H1 (cell line): Measurements from ENCODE around the gene HIGD2B. TPM values are rescaled to one million over a fixed set of nuclear protein-coding genes. Genes with fewer than 3 reads are reported as not detected.

Source experiments
- CTCF ChIA-PET: fragments of 300-600 bp; sonication (Branson Sonifier 250); formaldehyde crosslinking; loops from one replicate; lab custom pipeline; 2021; ENCODE audit not compliant: partially characterized antibody; lab: Charles Lee
- POLR2A ChIA-PET: fragments of 300-600 bp; sonication (Branson Sonifier 250); formaldehyde crosslinking; loops from one replicate; lab custom pipeline; 2021; ENCODE audit warnings: inconsistent platforms; ENCODE audit not compliant: partially characterized antibody; lab: Charles Lee
- DNase-seq, 2 experiments: peaks; one replicate each; pipeline versions ENCODE4 v3.0.0 to v3.0.0-alpha.2; 2010 to 2022; ENCODE audit warnings: low spot score in 2 of 2, low read depth in 1 of 2, mixed read lengths in 1 of 2
- FAIRE-seq: peaks from 2 replicates; lab custom pipeline; 2011; peaks lifted over from hg19 to GRCh38; lab: Jason Lieb, UNC
- H2AFZ ChIP-seq: 2 replicates; pipeline ENCODE4 v1.8.1; 2012; ENCODE audit warnings: low read length, inconsistent platforms
- H2AK5ac ChIP-seq: 2 replicates; pipeline ENCODE4 v1.6.1; 2013; ENCODE audit warnings: low read depth, low read length
- H2BK120ac ChIP-seq: replicated peaks from 2 replicates; pipeline ENCODE3; 2013; ENCODE audit warnings: low read depth, low read length, inconsistent platforms
- H2BK12ac ChIP-seq: 2 replicates; pipeline ENCODE4 v1.6.1; 2013; ENCODE audit warnings: low read depth, low read length
- H2BK15ac ChIP-seq: 2 replicates; pipeline ENCODE4 v1.6.1; 2013; ENCODE audit warnings: low read length
- H2BK20ac ChIP-seq: 2 replicates; pipeline ENCODE4 v1.6.1; 2013; ENCODE audit warnings: low read length
- H2BK5ac ChIP-seq: 2 replicates; pipeline ENCODE4 v1.6.1; 2013; ENCODE audit warnings: low read depth, low read length
- H3K14ac ChIP-seq: 2 replicates; pipeline ENCODE4 v1.6.1; 2013; ENCODE audit warnings: inconsistent platforms; ENCODE audit not compliant: insufficient read length
- H3K18ac ChIP-seq: 2 replicates; pipeline ENCODE4 v1.6.1; 2013; ENCODE audit warnings: low read length; ENCODE audit errors: extremely low read depth
- H3K23ac ChIP-seq: 2 replicates; pipeline ENCODE4 v1.6.1; 2013; ENCODE audit warnings: inconsistent platforms; ENCODE audit not compliant: insufficient read length
- H3K23me2 ChIP-seq: 2 replicates; pipeline ENCODE4 v1.6.1; 2013; ENCODE audit warnings: low read depth, low read length
- H3K27ac ChIP-seq: 2 replicates; pipeline ENCODE4 v1.6.1; 2011; ENCODE audit warnings: low read depth, low read length, inconsistent platforms
- H3K27me3 ChIP-seq, 4 experiments: replicated peaks in 1 of 4; 1 replicate in 1 of 4; 2 replicates in 3 of 4; pipeline versions ENCODE4 v1.6.1 to v1.8.1; 2011 to 2013; ENCODE audit warnings: low read length in 3 of 4, mild to moderate bottlenecking in 3 of 4, inconsistent platforms in 2 of 4, mixed read lengths in 2 of 4, moderate library complexity in 1 of 4; ENCODE audit not compliant: control insufficient read depth in 3 of 4, insufficient read depth in 3 of 4; ENCODE audit errors: extremely low read depth in 1 of 4
- H3K36me3 ChIP-seq, 4 experiments: 2 replicates each; pipeline versions ENCODE4 v1.6.1 to v1.8.1; 2011 to 2013; ENCODE audit warnings: mild to moderate bottlenecking in 4 of 4, low read length in 3 of 4, moderate library complexity in 2 of 4, control low read depth in 1 of 4, inconsistent platforms in 1 of 4; ENCODE audit not compliant: insufficient read depth in 4 of 4, control insufficient read depth in 2 of 4
- H3K4ac ChIP-seq: replicated peaks from 2 replicates; pipeline ENCODE3; 2013; ENCODE audit warnings: low read length, low read depth, mixed read lengths, inconsistent platforms; ENCODE audit not compliant: insufficient read length
- H3K4me1 ChIP-seq, 4 experiments: replicated peaks in 1 of 4; 1 replicate in 1 of 4; 2 replicates in 3 of 4; pipeline versions ENCODE4 v1.6.1 to v1.8.1; 2011 to 2013; ENCODE audit warnings: low read length in 3 of 4, inconsistent platforms in 2 of 4, mixed read lengths in 1 of 4; ENCODE audit not compliant: insufficient read depth in 4 of 4, control insufficient read depth in 3 of 4
- H3K4me2 ChIP-seq, 2 experiments: 2 replicates each; pipeline versions ENCODE4 v1.6.1 to v1.8.1; 2011 to 2013; ENCODE audit warnings: low read depth in 2 of 2, low read length in 2 of 2, control low read depth in 1 of 2, inconsistent platforms in 1 of 2, mild to moderate bottlenecking in 1 of 2; ENCODE audit not compliant: insufficient read depth in 1 of 2
- H3K4me3 ChIP-seq, 4 experiments: fragments of 200-600, 300-600 bp in 1 of 4; sonication (generic), shearing (Covaris generic), sonication (Bioruptor Twin) in 1 of 4; 2 replicates each; pipeline versions ENCODE4 v1.5.1 to v1.8.1; 2011 to 2016; ENCODE audit warnings: low read length in 4 of 4, low read depth in 3 of 4, control low read depth in 2 of 4, inconsistent platforms in 2 of 4, mild to moderate bottlenecking in 2 of 4, mixed read lengths in 1 of 4, moderate library complexity in 1 of 4; ENCODE audit not compliant: insufficient read depth in 2 of 4; ENCODE audit errors: extremely low read depth in 1 of 4
- H3K56ac ChIP-seq: replicated peaks from 2 replicates; pipeline ENCODE3; 2013; ENCODE audit warnings: low read depth, mild to moderate bottlenecking, mixed read lengths, low read length, inconsistent platforms; ENCODE audit not compliant: insufficient read length
- H3K79me1 ChIP-seq: 2 replicates; pipeline ENCODE4 v1.6.1; 2013; ENCODE audit warnings: low read depth, low read length, control low read depth
- H3K79me2 ChIP-seq, 2 experiments: 2 replicates each; pipeline versions ENCODE4 v1.6.1 to v1.8.1; 2012 to 2013; ENCODE audit warnings: low read length in 2 of 2, mild to moderate bottlenecking in 2 of 2, inconsistent platforms in 1 of 2; ENCODE audit not compliant: insufficient read depth in 2 of 2, control insufficient read depth in 1 of 2
- H3K9ac ChIP-seq, 4 experiments: replicated peaks in 1 of 4; 1 replicate in 1 of 4; 2 replicates in 3 of 4; pipeline versions ENCODE4 v1.6.1 to v1.8.1; 2011 to 2013; ENCODE audit warnings: low read depth in 3 of 4, low read length in 3 of 4, control low read depth in 2 of 4, mild to moderate bottlenecking in 2 of 4, moderate library complexity in 2 of 4, inconsistent platforms in 1 of 4; ENCODE audit errors: extremely low read depth in 1 of 4
- H3K9me3 ChIP-seq, 2 experiments: 2 replicates each; pipeline versions ENCODE4 v1.6.1 to v1.8.1; 2012 to 2013; ENCODE audit warnings: mild to moderate bottlenecking in 2 of 2, moderate library complexity in 2 of 2, control low read depth in 1 of 2, inconsistent platforms in 1 of 2, low read depth in 1 of 2, low read length in 1 of 2, mixed read lengths in 1 of 2; ENCODE audit not compliant: insufficient read depth in 2 of 2
- H4K20me1 ChIP-seq, 2 experiments: replicated peaks in 1 of 2; 2 replicates each; pipeline versions ENCODE3 to v1.8.1; 2011 to 2013; ENCODE audit warnings: inconsistent platforms in 2 of 2, low read length in 2 of 2, mild to moderate bottlenecking in 1 of 2; ENCODE audit not compliant: insufficient read depth in 2 of 2, control insufficient read depth in 1 of 2
- H4K5ac ChIP-seq: 2 replicates; pipeline ENCODE4 v1.6.1; 2013; ENCODE audit warnings: low read length, low read depth, mixed read lengths, inconsistent platforms; ENCODE audit not compliant: insufficient read length
- H4K8ac ChIP-seq: 2 replicates; pipeline ENCODE4 v1.8.0; 2013; ENCODE audit warnings: mild to moderate bottlenecking, moderate library complexity, low read length, inconsistent platforms; ENCODE audit not compliant: insufficient read depth; ENCODE audit errors: extremely low read depth
- H4K91ac ChIP-seq: replicated peaks from 2 replicates; pipeline ENCODE3; 2013; ENCODE audit warnings: low read length, mixed read lengths, inconsistent platforms; ENCODE audit not compliant: insufficient read length
- BRCA1 ChIP-seq: IDR thresholded peaks from 2 replicates; pipeline ENCODE4 v1.6.1; 2012; ENCODE audit warnings: low read depth, low read length, improper control_type of control experiment
- CHD1 ChIP-seq: IDR thresholded peaks from 2 replicates; pipeline ENCODE4 v1.6.1; 2012; ENCODE audit warnings: low read depth, low read length, improper control_type of control experiment
- CTBP2 ChIP-seq: IDR thresholded peaks from 2 replicates; pipeline ENCODE4 v1.7.0; 2011; ENCODE audit warnings: borderline replicate concordance, mild to moderate bottlenecking, moderate library complexity, mixed read lengths, low read length; ENCODE audit not compliant: insufficient read depth, insufficient read length
- CTCF ChIP-seq, 3 experiments: IDR thresholded peaks; 1 replicate in 2 of 3; 2 replicates in 1 of 3; pipeline versions ENCODE4 v1.5.1 to v1.6.1; 2011; ENCODE audit warnings: low read length in 3 of 3, mild to moderate bottlenecking in 3 of 3, inconsistent platforms in 2 of 3, low read depth in 1 of 3, moderate library complexity in 1 of 3; ENCODE audit not compliant: insufficient read depth in 1 of 3; ENCODE audit errors: control extremely low read depth in 1 of 3
- RAD21 ChIP-seq, 2 experiments: IDR thresholded peaks in 1 of 2; conservative IDR thresholded peaks in 1 of 2; 2 replicates each; pipeline ENCODE4 v1.6.1; 2011; ENCODE audit warnings: low read depth in 2 of 2, low read length in 2 of 2, improper control_type of control experiment in 1 of 2, inconsistent platforms in 1 of 2, mild to moderate bottlenecking in 1 of 2, moderate library complexity in 1 of 2
- SIX5 ChIP-seq: IDR thresholded peaks from 2 replicates; pipeline ENCODE4 v1.6.1; 2011; ENCODE audit warnings: mild to moderate bottlenecking, low read depth, low read length
- SP1 ChIP-seq: IDR thresholded peaks from 2 replicates; pipeline ENCODE4 v1.6.1; 2011; ENCODE audit warnings: low read depth, low read length
- YY1 ChIP-seq: IDR thresholded peaks from 2 replicates; pipeline ENCODE4 v1.6.1; 2011; ENCODE audit warnings: low read depth, mild to moderate bottlenecking, low read length
- WGBS, 2 experiments: shearing (Covaris generic) in 1 of 2; methylation state at CpG; one replicate each; pipeline versions ENCODE4 v1.1.6 to v1.1.7; 2013 to 2015; ENCODE audit warnings: low lambda C conversion rate in 2 of 2, mixed read lengths in 2 of 2, inconsistent platforms in 1 of 2, low coverage in 1 of 2, missing lambda C conversion rate in 1 of 2; ENCODE audit not compliant: insufficient replicate concordance in 2 of 2, insufficient coverage in 1 of 2, insufficient read length in 1 of 2; ENCODE audit errors: extremely low coverage in 1 of 2, missing lambda C conversion rate in 1 of 2; 5-methylcytosine and 5-hydroxymethylcytosine counted together
- polyA plus RNA-seq, 7 experiments: library from polyadenylated mRNA; depleted of rRNA in 3 of 7; stranded (reverse) in 5 of 7; unstranded in 2 of 7; fragments of >200 nt in 5 of 7; fragments of 200-250 nt in 2 of 7; gene quantifications; 1 replicate in 5 of 7; 2 replicates in 1 of 7; 4 replicates in 1 of 7; pipeline versions ENCODE4 v1.2.1 to v1.2.3, GENCODE V29; 2011 to 2013; ENCODE audit warnings: missing spikeins in 2 of 7, mixed read lengths in 2 of 7
- total RNA-seq: library from RNA; stranded (reverse); fragmentation: NEBNext Ultra II Directional; extraction: Animal tissue kit (Norgen Biotek cat#: 25700); gene quantifications from 2 replicates; pipeline ENCODE4 v1.2.1, GENCODE V29; 2021

Gene HIGD2B
- total and polyA plus RNA-seq, 2 of the 8 experiments (the other 6 are each of a cell fraction or from before 2014, with no cell fraction given), result not detected

- no peak overlapping the region for H3K23ac ChIP-seq
- no peak overlapping the region for H3K18ac ChIP-seq
- no peak overlapping the region for H3K27ac ChIP-seq
- no peak overlapping the region for H2BK15ac ChIP-seq
- H4K8ac ChIP-seq, result no peak overlapping the region
- no peaks in the 10 kb centered on the region for H3K79me2 ChIP-seq
- H3K4ac ChIP-seq, result no peak overlapping the region
- H3K4me2 ChIP-seq, result no peak overlapping the region
- FAIRE-seq, result peak; percentile 88
- POLR2A ChIA-PET, result interaction anchor here (1.0 kb wide), 1 partner anchor 13 kb away, joined by 3 read pairs; no protein-coding TSS in a partner anchor
- no peak overlapping the region for H2BK20ac ChIP-seq
- no peaks in the 10 kb centered on the region for H3K23me2 ChIP-seq
- no peaks in the 10 kb centered on the region for H3K79me1 ChIP-seq
- H3K56ac ChIP-seq, result no peak overlapping the region
- CTCF ChIA-PET, result interaction anchor here (0.6 to 5.3 kb wide), 32 partner anchors 9 to 561 kb away, joined by 3 to 19 read pairs (median 4); partner anchors contain the start of genes BBS4 and HIGD2B
- no peak overlapping the region for H2BK120ac ChIP-seq
- peak; percentile 19; the same call in 1 of the 2 replicates for TF ChIP-seq YY1
- no peak for TF ChIP-seq CTBP2
- peak; percentile 82 for TF ChIP-seq BRCA1
- TF ChIP-seq SIX5, result peak; percentile 34
- no peak for TF ChIP-seq CHD1
- TF ChIP-seq SP1, result peak; percentile 33; the same call in 1 of the 2 replicates
- TF ChIP-seq RAD21 (IDR thresholded peaks at IDR 0.05 in 1 of 2, conservative IDR thresholded peaks at IDR 0.05 in 1 of 2; ENCODE audit: low read depth in 2 of 2, low read length in 2 of 2), result peak; percentile 75 to 82
- peak; percentile 29 to 90 (median 77) for TF ChIP-seq CTCF (IDR thresholded peaks at IDR 0.05; ENCODE audit: control extremely low read depth in 1 of 3, insufficient read depth in 1 of 3, low read depth in 1 of 3, low read length in 3 of 3)
- TF ChIP-seq, all 59 proteins: peak for 6
- DNase-seq, result peak; percentile 47 to 85
- H4K20me1 ChIP-seq, result no peaks in the 10 kb centered on the region
- H3K14ac ChIP-seq, result no peak overlapping the region
- H3K36me3 ChIP-seq, result peaks cover 0 to 9% (median 0%) of the 10 kb centered on the region in 4 experiments; a peak in 1 of 8 replicates
- H4K91ac ChIP-seq, result no peak overlapping the region
- H2BK5ac ChIP-seq, result no peak overlapping the region
- H2AFZ ChIP-seq, result no peak overlapping the region
- no peak overlapping the region for H2AK5ac ChIP-seq
- no peaks in the 10 kb centered on the region for H3K27me3 ChIP-seq
- H3K4me3 ChIP-seq, result no peak overlapping the region
- peaks cover 0 to 3% (median 1%) of the 10 kb centered on the region in 4 experiments; a peak in 2 of 7 replicates for H3K4me1 ChIP-seq
- H3K9me3 ChIP-seq, result no peaks in the 10 kb centered on the region
- H4K5ac ChIP-seq, result no peak overlapping the region
- WGBS, 2 experiments, result 12% methylated on average over 3 of the region's 3 CpGs; no CpG with 5 or more reads in 1 of the 2 experiments
- H2BK12ac ChIP-seq, result no peak overlapping the region
- H3K9ac ChIP-seq, result no peak overlapping the region
Observed at GRCh38 chr15:72722071-72722696, 36.2 kb upstream of the HIGD2B start.
